ENCODE results near the gene KCNJ10.

DNA sequence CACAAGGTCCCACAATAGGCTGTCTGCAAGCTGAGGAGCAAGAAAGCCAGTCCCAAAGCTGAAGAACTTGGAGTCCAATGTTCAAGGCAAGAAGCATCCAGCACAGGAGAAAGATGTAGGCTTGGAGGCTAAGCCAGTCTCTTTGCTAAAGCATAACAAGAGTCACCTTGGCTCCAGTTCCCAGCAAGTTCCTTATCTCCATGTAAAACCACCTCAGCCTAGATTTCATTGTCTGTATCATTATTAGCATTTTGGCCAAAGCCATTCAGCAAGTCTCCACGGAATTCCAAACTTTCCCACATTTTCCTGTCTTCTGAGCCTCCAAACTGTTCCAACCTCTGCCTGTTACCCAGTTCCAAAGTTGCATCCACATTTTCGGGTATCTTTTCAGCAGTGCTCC lies 75.1 kb downstream of the KCNJ10 start:
- TF ChIP-seq CTCF (IDR thresholded peaks at IDR 0.05) (no peak), POLR2A (IDR thresholded peaks at IDR 0.05) (no peak)
